Type B pancreatic cell (in vitro differentiated cells): ENCODE measurements around the gene PITPNM2. TPM values are rescaled to one million over a fixed set of nuclear protein-coding genes. Genes with fewer than 3 reads are reported as not detected.

Source experiments
- total RNA-seq: library from RNA; stranded (reverse); gene quantifications from 2 replicates; pipeline ENCODE4 v1.2.1, GENCODE V29; 2021; ENCODE audit warnings: low replicate concordance

PITPNM2 gene
- total RNA-seq, 1 donor from 2014 or later, result 6.8 TPM

Other genes starting within 250 kb of the PITPNM2 start
- 6.7 and 9.6 TPM in 2 replicates for gene ABCB9, start 184.6 kb downstream of the PITPNM2 start, total RNA-seq
- 17.0 and 24.1 TPM in 2 replicates for gene OGFOD2, start 175.8 kb downstream of the PITPNM2 start, total RNA-seq
- gene ARL6IP4, start 170.4 kb downstream of the PITPNM2 start, total RNA-seq, result 140 and 146 TPM in 2 replicates
- 15.1 and 52.3 TPM in 2 replicates for gene MPHOSPH9, start 82.1 kb upstream of the PITPNM2 start, total RNA-seq
- 13.9 and 17.2 TPM in 2 replicates for gene MTRFR, start 82.3 kb upstream of the PITPNM2 start, total RNA-seq
- 70.7 and 128 TPM in 2 replicates for gene CDK2AP1, start 120.8 kb upstream of the PITPNM2 start, total RNA-seq
- 42.3 and 43.1 TPM in 2 replicates for gene SBNO1, start 213.8 kb upstream of the PITPNM2 start, total RNA-seq
- gene KMT5A, start 233.0 kb upstream of the PITPNM2 start, total RNA-seq, result 45.9 and 52.6 TPM in 2 replicates